ENCODE measurements around the gene ZNF341. TPM values are rescaled to one million over a fixed set of nuclear protein-coding genes. Genes with fewer than 3 reads are reported as not detected.
"Not testable (repeated sequence)": the region's sequence is repeated elsewhere in the genome, so short reads cannot be mapped to it uniquely, and the experiment has no call there.

Gene ZNF341
- total and polyA plus RNA-seq, 10 donors, result 2.3 to 6.7 (median 4.5) TPM

DNA sequence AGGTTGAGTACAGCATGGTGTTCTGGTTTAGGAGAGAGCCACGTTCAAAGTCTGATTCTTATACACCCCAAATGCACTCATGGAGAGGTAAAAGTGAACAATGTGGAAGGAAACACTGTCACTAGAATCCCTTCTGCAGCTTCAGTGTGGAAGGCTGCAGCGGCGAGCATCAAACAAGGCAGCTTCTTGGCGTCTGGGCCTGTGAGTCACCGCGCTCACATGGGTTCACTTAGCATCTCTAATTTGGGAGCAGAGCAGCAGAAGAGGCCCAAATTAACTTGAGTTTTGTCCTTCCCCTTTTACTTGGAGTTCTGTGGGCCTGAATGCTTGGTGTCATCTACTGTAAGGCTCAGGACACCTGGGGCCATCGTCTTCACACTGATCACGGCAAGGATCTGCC is 34.7 kb upstream of the ZNF341 start:
- TF ChIP-seq POLR2AphosphoS5 (IDR thresholded peaks at IDR 0.05), result no peak
- no peak for DNase-seq
- no peak overlapping the region for H3K4me3 ChIP-seq
- H3K4me1 ChIP-seq, result no peaks in the 10 kb centered on the region
- WGBS, 5 donors, result 70 to 94% (median 86%) methylated on average over 8 of the region's 8 CpGs
- H3K36me3 ChIP-seq, result no peaks in the 10 kb centered on the region
- no peak overlapping the region for H3K27ac ChIP-seq
- H3K9me3 ChIP-seq, result peaks cover 0 to 13% (median 0%) of the 10 kb centered on the region in 8 donors
- H3K27me3 ChIP-seq (replicated peaks in 1 of 7), result no peaks in the 10 kb centered on the region
- intact Hi-C loops (cut with DNase I; ENCODE audit: low total_unique reads), result no loop called here

DNA sequence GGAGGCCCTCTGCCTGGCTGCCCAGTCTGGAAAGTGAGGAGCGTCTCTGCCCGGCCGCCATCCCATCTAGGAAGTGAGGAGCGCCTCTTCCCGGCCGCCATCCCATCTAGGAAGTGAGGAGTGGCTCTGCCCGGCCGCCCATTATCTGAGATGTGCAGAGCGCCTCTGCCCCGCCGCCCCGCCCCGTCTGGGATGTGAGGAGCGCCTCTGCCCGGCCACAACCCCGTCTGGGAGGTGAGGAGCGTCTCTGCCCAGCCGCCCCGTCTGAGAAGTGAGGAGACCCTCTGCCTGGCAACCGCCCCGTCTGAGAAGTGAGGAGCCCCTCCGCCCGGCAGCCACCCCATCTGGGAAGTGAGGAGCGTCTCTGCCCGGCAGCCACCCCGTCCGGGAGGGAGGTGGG is 32.8 kb upstream of the ZNF341 start:
- DNase-seq; H3K4me1 ChIP-seq; H3K27me3 ChIP-seq (replicated peaks in 1 of 7); H3K27ac ChIP-seq; H3K36me3 ChIP-seq; H3K4me3 ChIP-seq; intact Hi-C loops (cut with DNase I; ENCODE audit: low total_unique reads): not testable (repeated sequence)
- WGBS, 5 donors, result 91 to 100% (median 97%) methylated on average over 4 to 20 of the region's 27 CpGs; no CpG with 5 or more reads in 1 of the 5 donors
- peaks cover 0 to 13% (median 0%) of the 10 kb centered on the region in 8 donors for H3K9me3 ChIP-seq

GRCh38 chr20:33700696-33701441 is 30.9 kb upstream of the ZNF341 start:
- H3K4me1 ChIP-seq; H3K27ac ChIP-seq; H3K4me3 ChIP-seq; H3K27me3 ChIP-seq (replicated peaks in 1 of 7); intact Hi-C loops (cut with DNase I; ENCODE audit: low total_unique reads); DNase-seq: not testable (repeated sequence)
- peaks cover 0 to 13% (median 0%) of the 10 kb centered on the region in 8 donors for H3K9me3 ChIP-seq
- WGBS, 5 donors, result 92 to 97% (median 96%) methylated on average over 20 to 45 of the region's 45 CpGs
- H3K36me3 ChIP-seq, result peaks cover 0 to 22% (median under 1%) of the 10 kb centered on the region in 6 donors

DNA sequence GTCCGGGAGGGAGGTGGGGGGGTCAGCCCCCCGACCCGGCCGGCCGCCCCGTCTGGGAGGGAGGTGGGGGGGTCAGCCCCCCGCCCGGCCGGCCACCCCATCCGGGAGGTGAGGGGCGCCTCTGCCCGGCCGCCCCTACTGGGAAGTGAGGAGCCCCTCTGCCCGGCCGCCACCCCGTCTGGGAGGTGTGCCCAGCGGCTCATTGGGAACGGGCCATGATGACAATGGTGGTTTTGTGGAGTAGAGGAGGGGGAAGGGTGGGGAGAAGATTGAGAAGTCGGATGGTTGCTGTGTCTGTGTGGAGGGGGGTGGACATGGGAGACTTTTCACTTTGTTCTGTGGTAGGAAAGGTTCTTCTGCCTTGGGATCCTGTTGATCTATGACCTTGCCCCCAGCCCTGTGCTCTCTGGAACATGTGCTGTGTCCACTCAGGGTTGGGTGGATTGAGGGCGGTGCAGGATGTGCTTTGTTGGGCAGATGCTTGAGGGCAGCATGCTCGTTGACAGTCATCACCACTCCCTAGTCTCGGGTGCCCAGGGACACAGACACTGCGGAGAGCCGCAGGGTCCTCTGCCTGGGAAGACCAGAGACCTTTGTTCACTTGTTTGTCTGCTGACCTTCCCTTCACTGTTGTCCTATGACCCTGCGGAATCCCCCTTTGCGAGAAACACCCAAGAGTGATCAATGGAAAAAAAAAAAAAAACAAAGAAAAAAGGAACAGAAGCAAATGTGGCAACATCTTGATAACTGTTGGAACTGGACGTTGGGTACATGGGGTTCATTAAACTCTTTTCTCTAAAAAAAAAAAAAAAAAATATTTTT is 30.0 kb upstream of the ZNF341 start:
- H3K27me3 ChIP-seq (replicated peaks in 1 of 7), result no peaks in the 10 kb centered on the region
- no peak overlapping the region for H3K4me3 ChIP-seq
- intact Hi-C loops (cut with DNase I; ENCODE audit: low total_unique reads), result no loop called here
- TF ChIP-seq, protein P1, sequence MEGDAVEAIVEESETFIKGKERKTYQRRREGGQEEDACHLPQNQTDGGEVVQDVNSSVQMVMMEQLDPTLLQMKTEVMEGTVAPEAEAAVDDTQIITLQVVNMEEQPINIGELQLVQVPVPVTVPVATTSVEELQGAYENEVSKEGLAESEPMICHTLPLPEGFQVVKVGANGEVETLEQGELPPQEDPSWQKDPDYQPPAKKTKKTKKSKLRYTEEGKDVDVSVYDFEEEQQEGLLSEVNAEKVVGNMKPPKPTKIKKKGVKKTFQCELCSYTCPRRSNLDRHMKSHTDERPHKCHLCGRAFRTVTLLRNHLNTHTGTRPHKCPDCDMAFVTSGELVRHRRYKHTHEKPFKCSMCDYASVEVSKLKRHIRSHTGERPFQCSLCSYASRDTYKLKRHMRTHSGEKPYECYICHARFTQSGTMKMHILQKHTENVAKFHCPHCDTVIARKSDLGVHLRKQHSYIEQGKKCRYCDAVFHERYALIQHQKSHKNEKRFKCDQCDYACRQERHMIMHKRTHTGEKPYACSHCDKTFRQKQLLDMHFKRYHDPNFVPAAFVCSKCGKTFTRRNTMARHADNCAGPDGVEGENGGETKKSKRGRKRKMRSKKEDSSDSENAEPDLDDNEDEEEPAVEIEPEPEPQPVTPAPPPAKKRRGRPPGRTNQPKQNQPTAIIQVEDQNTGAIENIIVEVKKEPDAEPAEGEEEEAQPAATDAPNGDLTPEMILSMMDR (IDR thresholded peaks at IDR 0.05 in 8 of 11, conservative IDR thresholded peaks at IDR 0.05 in 3 of 11), result no peak
- no peak for TF ChIP-seq POLR2A (IDR thresholded peaks at IDR 0.05)
- TF ChIP-seq POLR2AphosphoS5 (IDR thresholded peaks at IDR 0.05), result no peak
- H3K36me3 ChIP-seq, result peaks cover 0 to 32% (median 9%) of the 10 kb centered on the region in 6 donors
- H3K27ac ChIP-seq, result no peak overlapping the region
- no peaks in the 10 kb centered on the region for H3K4me1 ChIP-seq
- WGBS, 5 donors, result 85 to 92% (median 89%) methylated on average over 14 to 27 of the region's 27 CpGs
- H3K9me3 ChIP-seq, result peaks cover 0 to 13% (median 0%) of the 10 kb centered on the region in 8 donors
- DNase-seq, result no peak

DNA sequence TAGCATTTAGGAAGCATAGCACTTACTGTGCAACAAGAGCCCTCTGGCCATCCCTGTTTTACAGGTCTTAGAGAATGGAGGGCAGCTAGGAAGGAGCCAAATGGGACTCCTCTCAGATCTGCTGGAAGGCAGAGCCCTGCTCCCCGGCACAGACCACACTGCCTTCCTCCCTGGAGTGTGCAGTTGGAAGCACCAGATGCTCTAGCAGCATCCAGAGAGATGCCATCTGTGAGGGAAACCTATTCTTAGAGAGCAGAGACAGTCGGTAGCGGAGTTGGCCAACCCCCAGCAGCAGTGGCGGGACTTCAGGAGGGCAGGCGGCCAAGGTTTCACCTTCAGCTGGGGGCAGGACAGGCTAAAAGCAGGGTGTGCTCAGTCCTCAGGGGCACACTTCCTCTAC is 28.9 kb upstream of the ZNF341 start:
- Histone ChIP-seq H3K27ac (no peak overlapping the region), H3K4me3 (no peak overlapping the region), H3K36me3 (peaks cover 0 to 42% (median 19%) of the 10 kb centered on the region in 6 donors), H3K27me3 (replicated peaks in 1 of 7) (no peaks in the 10 kb centered on the region), H3K9me3 (peaks cover 0 to 13% (median 0%) of the 10 kb centered on the region in 8 donors), H3K4me1 (no peaks in the 10 kb centered on the region)
- intact Hi-C loops (cut with DNase I; ENCODE audit: low total_unique reads), result no loop called here
- TF ChIP-seq POLR2AphosphoS5 (IDR thresholded peaks at IDR 0.05) (no peak), POLR2A (IDR thresholded peaks at IDR 0.05) (no peak)
- TF ChIP-seq, protein P1 (IDR thresholded peaks at IDR 0.05 in 8 of 11, conservative IDR thresholded peaks at IDR 0.05 in 3 of 11), result no peak
- WGBS, 5 donors, result 61 to 94% (median 73%) methylated on average over 4 to 5 of the region's 5 CpGs
- no peak for DNase-seq

Data from spleen (tissue), 11 donors.